AG10803 (cell line): ENCODE data around the gene PRDM15.

ENCODE experiments used
- DNase-seq: peaks from one replicate; pipeline ENCODE4 v3.0.0; 2010; ENCODE audit warnings: low read depth
- H3K4me3 ChIP-seq: 2 replicates; pipeline ENCODE4 v1.5.1; 2011; ENCODE audit warnings: mild to moderate bottlenecking, low read length, control low read depth
- TF ChIP-seq, protein P1 (sequence below): conservative IDR thresholded peaks from 2 replicates; pipeline ENCODE4 v1.5.1; 2011; ENCODE audit warnings: mild to moderate bottlenecking, low read length, control low read depth, inconsistent platforms

PRDM15 gene

DNA sequence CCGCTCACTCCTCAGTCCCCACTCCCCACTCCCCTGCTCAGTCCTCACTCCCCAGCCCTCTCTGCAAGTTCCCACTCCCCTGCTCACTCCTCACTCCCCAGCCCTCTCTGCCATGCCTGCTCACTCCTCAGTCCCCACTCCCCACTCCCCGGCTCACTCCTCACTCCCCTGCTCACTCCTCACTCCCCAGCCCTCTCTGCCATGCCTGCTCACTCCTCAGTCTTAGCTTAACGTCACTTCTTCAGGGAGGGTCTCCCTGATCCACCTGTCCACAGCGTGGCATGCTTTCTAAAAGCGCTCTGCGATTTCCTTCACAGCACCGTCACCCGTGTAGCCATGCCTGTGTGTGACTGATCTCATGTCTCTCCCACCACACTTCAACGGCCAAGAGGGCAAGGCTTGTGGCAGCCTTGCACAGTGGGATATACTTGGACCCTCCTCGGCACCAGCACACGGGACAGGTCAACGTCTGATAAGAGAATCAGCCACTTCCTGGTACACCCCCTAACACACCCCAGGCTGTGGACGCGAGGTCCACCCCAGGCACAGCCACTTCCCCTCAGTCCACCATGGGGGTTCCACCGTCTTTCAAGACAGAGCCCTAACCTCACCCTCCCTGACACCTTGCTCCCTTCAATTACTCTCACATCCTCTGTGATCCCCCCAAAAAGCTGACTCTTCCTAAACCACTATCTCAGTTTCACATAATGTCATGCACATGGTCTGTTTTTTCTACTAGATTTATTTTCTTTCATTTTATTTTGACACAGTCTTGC, 14.0 kb downstream of the PRDM15 start:
- no peak overlapping the region for H3K4me3 ChIP-seq
- DNase-seq = no peak
- TF ChIP-seq, protein P1, sequence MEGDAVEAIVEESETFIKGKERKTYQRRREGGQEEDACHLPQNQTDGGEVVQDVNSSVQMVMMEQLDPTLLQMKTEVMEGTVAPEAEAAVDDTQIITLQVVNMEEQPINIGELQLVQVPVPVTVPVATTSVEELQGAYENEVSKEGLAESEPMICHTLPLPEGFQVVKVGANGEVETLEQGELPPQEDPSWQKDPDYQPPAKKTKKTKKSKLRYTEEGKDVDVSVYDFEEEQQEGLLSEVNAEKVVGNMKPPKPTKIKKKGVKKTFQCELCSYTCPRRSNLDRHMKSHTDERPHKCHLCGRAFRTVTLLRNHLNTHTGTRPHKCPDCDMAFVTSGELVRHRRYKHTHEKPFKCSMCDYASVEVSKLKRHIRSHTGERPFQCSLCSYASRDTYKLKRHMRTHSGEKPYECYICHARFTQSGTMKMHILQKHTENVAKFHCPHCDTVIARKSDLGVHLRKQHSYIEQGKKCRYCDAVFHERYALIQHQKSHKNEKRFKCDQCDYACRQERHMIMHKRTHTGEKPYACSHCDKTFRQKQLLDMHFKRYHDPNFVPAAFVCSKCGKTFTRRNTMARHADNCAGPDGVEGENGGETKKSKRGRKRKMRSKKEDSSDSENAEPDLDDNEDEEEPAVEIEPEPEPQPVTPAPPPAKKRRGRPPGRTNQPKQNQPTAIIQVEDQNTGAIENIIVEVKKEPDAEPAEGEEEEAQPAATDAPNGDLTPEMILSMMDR = no peak

- no peak overlapping the region for H3K4me3 ChIP-seq
- TF ChIP-seq, protein P1 = no peak
- no peak for DNase-seq
Measured at GRCh38 chr21:41864311-41865001, 14.7 kb downstream of the PRDM15 start.

- H3K4me3 ChIP-seq = no peak overlapping the region
- TF ChIP-seq, protein P1 = no peak
Measured at GRCh38 chr21:41863439-41863740, 15.8 kb downstream of the PRDM15 start.

GRCh38 chr21:41861987-41862386, 17.2 kb downstream of the PRDM15 start:
- H3K4me3 ChIP-seq = no peak overlapping the region
- TF ChIP-seq, protein P1 = no peak
- DNase-seq = no peak

More at GRCh38 chr21:41863439-41863740, 15.8 kb downstream of the PRDM15 start:
- no peak for DNase-seq

- no peak for DNase-seq
- H3K4me3 ChIP-seq = no peak overlapping the region
- TF ChIP-seq, protein P1 = no peak
Measured at GRCh38 chr21:41861255-41861654, 17.9 kb downstream of the PRDM15 start.

GRCh38 chr21:41859297-41859980, 19.7 kb downstream of the PRDM15 start:
- TF ChIP-seq, protein P1 = no peak

More at GRCh38 chr21:41859297-41859980, 19.7 kb downstream of the PRDM15 start:
- H3K4me3 ChIP-seq = no peak overlapping the region
- no peak for DNase-seq
